H7 (cell line): ENCODE data around the gene OR5H15. TPM values are rescaled to one million over a fixed set of nuclear protein-coding genes. Genes with fewer than 3 reads are reported as not detected.
"Not testable (repeated sequence)": the region's sequence is repeated elsewhere in the genome, so short reads cannot be mapped to it uniquely, and the experiment has no call there.

ENCODE experiments used
- DNase-seq: peaks from one replicate; pipeline ENCODE4 v3.0.0; 2012
- H3K27me3 ChIP-seq: 2 replicates; pipeline ENCODE4 v1.6.0; 2011; ENCODE audit warnings: mild to moderate bottlenecking, low read length; ENCODE audit not compliant: control insufficient read depth, insufficient read depth
- H3K36me3 ChIP-seq: replicated peaks from 2 replicates; pipeline ENCODE4 v1.5.1; 2011; ENCODE audit warnings: low read length; ENCODE audit not compliant: control insufficient read depth, insufficient read depth
- H3K4me3 ChIP-seq: 2 replicates; pipeline ENCODE4 v1.5.1; 2011; ENCODE audit warnings: low read depth, mild to moderate bottlenecking, control low read depth, low read length, moderate library complexity; ENCODE audit not compliant: insufficient read depth
- total RNA-seq: library from RNA; depleted of rRNA; stranded (reverse); fragments of >200 nt; shearing (Covaris generic); gene quantifications from 2 replicates; pipeline ENCODE4 v1.2.3, GENCODE V29; 2014; rRNA removed

Gene OR5H15
- total RNA-seq, result not detected in 2 replicates

DNA sequence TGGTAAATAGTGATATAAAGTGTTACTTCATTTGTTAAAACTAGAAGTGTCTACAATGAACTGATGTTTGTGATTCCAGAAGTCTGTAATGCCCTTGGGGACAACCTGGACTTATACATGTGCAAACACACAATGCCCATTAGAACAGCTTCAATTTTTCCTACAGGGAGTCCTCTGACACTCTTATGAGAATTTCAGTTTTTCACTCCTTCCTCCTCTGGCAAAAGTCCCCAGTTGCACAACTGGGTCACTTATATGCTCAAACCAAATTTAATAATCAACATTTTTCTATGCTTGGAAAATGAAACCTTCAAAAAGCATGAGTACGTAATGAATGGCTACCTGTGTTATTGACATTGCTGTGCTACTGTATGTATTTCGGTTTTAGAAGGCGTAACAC, at the start of gene OR5H15:
TSS of gene OR5H15 (plus strand) at position 301 of the 400 bp plus-strand sequence. CDS start 2,004 bp downstream, outside the sequence.
- DNase-seq, result no peak
- Histone ChIP-seq H3K4me3 (no peak within 1 kb of the TSS), H3K36me3 (no peaks in the 10 kb centered on the region), H3K27me3 (no peaks in the 10 kb centered on the region)

DNA sequence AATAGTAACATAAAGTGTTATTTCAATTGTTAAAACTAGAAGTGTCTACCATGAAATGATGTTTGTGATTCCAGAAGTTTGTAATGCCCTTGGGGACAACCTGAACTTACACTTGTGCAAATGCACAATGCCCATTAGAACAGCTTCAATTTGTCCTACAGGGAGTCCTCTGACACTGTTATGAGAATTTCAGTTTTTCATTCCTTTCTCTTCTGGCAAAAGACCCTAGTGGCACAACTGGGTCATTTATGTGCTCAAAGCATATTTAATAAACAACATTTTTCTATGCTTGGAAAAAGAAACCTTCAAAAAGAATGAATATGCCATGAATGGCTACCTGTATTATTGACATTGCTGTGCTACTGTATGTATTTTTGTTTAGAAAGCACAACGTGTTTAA, 36.1 kb upstream of the OR5H15 start, which contains the start of gene OR5H1:
TSS of gene OR5H1 (plus strand) at position 301 of the 400 bp plus-strand sequence. CDS start 1,977 bp downstream, outside the sequence.
- DNase-seq, result no peak
- H3K4me3 ChIP-seq, result no peak within 1 kb of the TSS
- no peaks in the 10 kb centered on the region for H3K36me3 ChIP-seq
- H3K27me3 ChIP-seq, result no peaks in the 10 kb centered on the region

DNA sequence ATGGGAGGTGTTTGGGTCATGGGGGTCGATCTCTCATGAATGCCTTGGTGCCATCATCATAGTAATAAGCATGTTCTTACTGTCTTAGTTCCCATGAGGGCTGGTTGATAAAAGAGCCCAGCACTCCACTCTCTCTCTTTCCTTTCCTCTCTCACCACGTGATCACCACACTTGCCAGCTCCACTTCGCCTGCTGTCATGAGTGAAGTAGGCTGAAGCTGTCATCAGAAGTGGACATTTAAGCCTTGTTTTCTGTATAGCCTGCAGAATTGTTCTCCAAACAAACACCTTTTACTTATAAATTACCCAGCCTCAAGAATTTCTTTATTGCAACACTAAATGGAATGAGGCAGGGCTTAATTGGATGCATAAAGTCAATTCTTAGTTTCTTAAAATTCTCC, 29.9 kb upstream of the OR5H15 start:
- no peak overlapping the region for H3K4me3 ChIP-seq
- H3K27me3 ChIP-seq, result no peaks in the 10 kb centered on the region
- DNase-seq, result no peak
- H3K36me3 ChIP-seq, result no peaks in the 10 kb centered on the region

DNA sequence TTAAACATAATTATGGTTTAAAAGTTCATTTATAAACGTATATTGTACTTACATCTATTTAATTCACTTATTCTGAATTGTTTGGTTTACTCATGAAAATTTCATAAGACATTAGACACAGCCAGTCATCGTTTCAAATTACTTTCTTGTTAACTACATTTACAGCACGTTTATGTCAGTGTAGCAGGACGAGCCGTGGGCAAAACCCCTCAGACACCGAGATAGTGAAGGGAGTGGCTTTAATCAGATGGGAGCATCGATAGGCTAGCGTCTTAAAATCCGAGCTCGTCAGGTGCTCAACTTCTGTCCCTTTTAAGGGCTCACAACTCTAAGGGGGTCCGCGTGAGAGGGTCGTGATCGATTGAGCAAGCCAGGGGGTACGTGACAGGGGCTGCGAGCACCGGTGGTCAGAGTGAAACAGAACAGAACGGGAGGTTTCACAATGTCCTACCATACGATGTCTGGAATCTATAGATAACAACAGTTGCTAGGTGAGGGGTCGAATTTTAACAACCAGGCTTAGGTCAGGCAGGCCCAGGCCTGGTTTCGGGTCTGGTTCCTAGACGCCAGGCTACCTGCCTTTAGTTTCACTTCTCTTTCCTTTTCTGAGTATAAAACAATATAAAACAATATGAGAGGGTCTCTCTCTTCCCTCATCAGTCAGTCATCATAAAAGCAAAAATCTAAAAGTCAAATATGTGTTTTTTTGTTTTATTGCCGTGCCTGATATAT, 28.5 kb upstream of the OR5H15 start:
- not testable (repeated sequence) for H3K27me3 ChIP-seq, H3K36me3 ChIP-seq, DNase-seq, H3K4me3 ChIP-seq

DNA sequence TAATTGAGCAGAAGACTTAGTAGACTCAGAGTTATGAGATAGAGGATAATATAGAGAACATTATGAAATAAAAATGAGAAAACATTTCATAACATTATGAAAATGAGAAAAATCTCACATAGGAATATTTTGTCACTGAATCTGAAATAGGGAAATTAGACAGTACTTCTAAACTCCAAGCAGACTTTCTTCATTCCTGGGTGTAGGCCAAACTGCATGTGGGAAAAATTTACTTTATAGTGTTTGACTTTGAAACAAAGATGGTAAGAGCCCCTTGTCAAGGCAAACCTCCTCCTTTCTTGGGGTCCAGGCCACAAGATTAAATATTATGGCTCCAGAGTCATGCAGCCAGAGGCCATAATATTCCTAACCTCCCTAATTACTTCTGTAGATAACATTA, 26.0 kb upstream of the OR5H15 start:
- no peaks in the 10 kb centered on the region for H3K27me3 ChIP-seq

DNA sequence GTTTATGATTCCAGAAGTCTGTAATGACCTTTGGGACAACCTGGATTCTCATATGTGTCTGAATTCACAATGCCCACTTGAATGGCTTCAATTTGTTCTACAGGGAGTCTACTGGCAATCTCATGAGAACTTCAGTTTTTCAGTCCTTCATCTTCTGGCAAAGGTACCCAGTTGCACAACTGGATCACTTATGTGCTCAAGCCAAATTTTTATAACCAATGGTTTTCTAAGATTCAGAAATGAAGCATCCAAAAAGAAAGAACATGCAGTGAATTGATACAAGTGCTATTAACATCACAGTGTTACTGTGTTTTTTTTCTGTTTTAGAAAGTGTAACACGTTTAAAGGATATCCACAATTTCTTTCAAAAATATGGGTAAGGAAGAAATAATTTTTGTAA, 19.3 kb upstream of the OR5H15 start, which contains the start of gene OR5H14:
TSS of gene OR5H14 (plus strand) at position 301 of the 400 bp plus-strand sequence. CDS start 1,907 bp downstream, outside the sequence.
- no peaks in the 10 kb centered on the region for H3K36me3 ChIP-seq
- H3K4me3 ChIP-seq, result no peak within 1 kb of the TSS
- no peak for DNase-seq
- no peaks in the 10 kb centered on the region for H3K27me3 ChIP-seq

More for the DNA sequence above, 26.0 kb upstream of the OR5H15 start:
- no peak for DNase-seq
- no peak overlapping the region for H3K4me3 ChIP-seq
- no peaks in the 10 kb centered on the region for H3K36me3 ChIP-seq

DNA sequence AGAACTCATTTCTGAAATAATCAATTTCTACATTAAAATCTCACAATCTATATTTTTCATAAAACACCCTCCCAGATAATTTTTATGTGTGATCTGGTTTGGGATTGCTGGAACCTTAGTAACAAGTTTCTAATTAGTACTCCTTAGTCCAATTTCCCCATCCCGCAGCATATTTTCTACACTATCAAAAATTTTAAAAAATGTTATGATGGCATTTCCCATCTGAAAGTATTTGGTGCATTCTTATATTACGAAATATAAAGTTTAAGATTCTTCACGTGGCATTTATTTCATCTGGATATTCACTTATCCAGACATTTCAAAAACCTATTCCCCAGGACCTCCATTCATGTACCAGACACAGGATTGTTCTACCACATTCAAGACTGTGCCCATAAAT, 17.7 kb upstream of the OR5H15 start:
- no peaks in the 10 kb centered on the region for H3K36me3 ChIP-seq
- no peak overlapping the region for H3K4me3 ChIP-seq
- DNase-seq, result no peak
- H3K27me3 ChIP-seq, result no peaks in the 10 kb centered on the region

DNA sequence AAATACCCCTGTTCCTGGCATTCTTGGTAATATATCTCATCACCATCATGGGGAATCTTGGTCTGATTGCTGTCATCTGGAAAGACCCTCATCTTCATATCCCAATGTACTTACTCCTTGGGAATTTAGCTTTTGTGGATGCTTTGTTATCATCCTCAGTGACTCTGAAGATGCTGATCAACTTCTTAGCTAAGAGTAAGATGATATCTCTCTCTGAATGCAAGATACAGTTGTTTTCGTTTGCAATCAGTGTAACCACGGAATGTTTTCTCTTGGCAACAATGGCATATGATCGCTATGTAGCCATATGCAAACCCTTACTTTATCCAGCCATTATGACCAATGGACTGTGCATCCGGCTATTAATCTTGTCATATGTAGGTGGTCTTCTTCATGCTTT, 17.0 kb upstream of the OR5H15 start:
- H3K36me3 ChIP-seq, DNase-seq, H3K4me3 ChIP-seq, H3K27me3 ChIP-seq: not testable (repeated sequence)

DNA sequence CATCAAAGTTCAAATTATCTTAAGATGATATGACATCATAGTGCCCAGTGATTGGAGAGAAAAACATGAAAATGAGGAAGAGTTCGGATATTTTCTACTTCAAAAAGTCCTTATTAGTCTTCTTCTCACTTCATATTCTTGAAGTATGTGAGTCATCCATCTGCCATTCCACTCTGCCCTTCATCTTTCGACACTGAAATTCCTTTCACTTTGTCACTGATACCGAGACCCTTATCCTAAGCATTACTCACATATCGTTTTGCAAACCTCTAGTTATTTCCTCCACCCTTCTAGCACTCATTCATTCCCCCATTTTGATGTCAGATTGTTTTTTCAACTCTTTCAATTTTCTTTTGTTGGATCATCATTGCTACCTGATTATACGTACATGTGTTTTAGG, 15.3 kb upstream of the OR5H15 start:
- DNase-seq, result no peak
- Histone ChIP-seq H3K27me3 (no peaks in the 10 kb centered on the region), H3K36me3 (no peaks in the 10 kb centered on the region), H3K4me3 (no peak overlapping the region)

DNA sequence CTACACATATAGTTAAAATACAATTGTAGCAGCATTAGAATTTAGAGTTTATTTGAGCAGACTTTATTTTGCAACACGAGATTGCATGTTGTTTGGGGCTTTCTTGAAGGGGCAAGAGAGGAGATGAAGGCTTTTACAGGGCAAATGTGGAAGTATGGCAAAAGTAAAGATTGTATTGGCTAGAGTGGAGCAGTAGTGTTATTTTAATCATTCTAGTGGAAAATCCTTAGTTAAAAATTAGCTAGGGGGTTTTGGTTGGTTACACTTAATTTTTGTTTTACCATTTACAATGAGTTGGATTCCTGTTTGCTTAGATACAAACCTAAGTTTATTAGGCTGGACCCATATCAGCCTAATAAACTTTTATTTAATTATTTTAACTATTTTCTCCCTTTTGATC, 4.6 kb downstream of the OR5H15 start:
- no peak overlapping the region for H3K4me3 ChIP-seq
- no peaks in the 10 kb centered on the region for H3K36me3 ChIP-seq
- DNase-seq, result no peak
- no peaks in the 10 kb centered on the region for H3K27me3 ChIP-seq

DNA sequence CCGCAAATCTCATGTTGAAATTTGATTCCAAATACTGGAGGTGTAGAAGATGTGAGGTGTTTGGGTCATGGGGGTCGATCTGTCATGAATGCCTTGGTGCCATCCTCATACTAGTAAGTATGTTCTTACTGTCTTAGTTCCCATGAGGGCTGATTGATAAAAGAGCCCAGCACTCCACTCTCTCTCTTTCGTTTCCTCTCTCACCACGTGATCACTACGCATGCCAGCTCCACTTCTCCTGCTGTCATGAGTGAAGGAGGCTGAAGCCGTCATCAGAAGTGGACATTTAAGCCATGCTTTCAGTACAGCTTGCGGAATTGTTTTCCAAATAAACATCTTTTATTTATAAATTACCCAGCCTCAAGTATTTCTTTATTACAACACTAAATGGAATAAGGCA, 6.1 kb downstream of the OR5H15 start:
- Histone ChIP-seq H3K27me3 (no peaks in the 10 kb centered on the region), H3K36me3 (no peaks in the 10 kb centered on the region), H3K4me3 (no peak overlapping the region)
- no peak for DNase-seq

DNA sequence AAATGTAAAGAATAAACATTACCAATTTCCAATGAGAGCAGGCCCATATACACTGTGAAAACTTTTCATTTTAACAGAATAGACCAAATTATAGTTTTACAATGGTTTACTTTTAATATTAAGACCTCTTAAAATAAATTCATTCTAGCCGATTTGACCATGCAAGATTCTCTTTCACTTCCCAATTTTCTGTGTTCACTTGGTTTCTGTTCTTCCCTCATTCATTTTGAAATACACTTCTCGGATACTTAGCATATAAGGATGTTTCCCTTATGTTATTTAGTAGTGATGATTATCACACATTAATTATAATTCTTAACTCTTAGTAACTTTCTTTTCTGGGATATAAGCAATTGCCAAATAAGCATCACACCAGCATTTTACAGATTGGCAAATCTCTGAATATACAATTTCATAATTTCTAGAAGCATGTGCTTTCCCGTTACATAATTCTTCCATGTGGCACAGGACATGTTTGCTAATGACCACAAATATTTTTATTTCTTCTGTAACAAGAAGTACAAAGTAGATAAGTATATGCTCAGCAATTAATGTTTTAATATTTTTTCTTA, 13.9 kb downstream of the OR5H15 start:
- DNase-seq, result no peak
- H3K4me3 ChIP-seq, result no peak overlapping the region
- no peaks in the 10 kb centered on the region for H3K27me3 ChIP-seq
- H3K36me3 ChIP-seq, result no peaks in the 10 kb centered on the region

DNA sequence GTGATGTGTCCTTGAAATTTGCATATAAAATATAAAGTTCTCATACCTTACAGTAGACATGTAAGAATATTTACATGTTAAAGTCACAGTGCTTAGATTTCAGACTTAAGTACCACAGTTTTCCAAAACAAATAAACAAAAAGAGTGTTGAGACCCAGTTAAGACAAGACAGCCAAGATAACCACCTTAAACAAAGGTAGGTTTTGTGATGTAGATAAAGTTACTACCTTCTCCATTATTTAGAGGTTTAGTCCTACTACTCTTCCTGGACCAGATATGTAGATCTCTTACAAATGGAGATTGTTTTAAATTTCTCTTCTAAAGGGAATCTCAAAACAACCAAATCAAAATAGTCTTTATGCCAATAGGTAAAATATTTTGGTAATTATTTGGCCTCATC, 15.7 kb downstream of the OR5H15 start:
- DNase-seq, result no peak
- Histone ChIP-seq H3K36me3 (no peaks in the 10 kb centered on the region), H3K4me3 (no peak overlapping the region), H3K27me3 (no peaks in the 10 kb centered on the region)

DNA sequence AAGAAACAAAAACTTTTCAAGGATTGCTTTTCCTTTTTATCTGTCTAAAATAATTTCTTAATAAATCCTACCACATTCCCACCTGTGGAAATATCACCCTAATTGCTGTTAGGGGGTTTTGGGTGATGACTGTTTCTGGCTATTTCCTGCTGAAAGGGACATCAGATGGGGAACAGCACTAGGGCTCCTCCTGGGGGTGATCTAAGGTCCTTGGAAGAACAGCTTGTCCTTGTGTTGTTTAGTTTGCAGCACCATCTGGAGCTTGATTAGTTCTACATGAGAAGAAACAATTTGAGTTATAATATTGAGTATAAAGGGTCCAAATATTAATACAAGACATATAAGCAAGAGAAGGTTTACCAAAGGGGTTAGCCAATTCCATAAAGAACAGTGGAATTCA, 18.7 kb downstream of the OR5H15 start:
- Histone ChIP-seq H3K36me3 (no peaks in the 10 kb centered on the region), H3K27me3 (no peaks in the 10 kb centered on the region), H3K4me3 (no peak overlapping the region)
- peak; percentile 7 for DNase-seq

DNA sequence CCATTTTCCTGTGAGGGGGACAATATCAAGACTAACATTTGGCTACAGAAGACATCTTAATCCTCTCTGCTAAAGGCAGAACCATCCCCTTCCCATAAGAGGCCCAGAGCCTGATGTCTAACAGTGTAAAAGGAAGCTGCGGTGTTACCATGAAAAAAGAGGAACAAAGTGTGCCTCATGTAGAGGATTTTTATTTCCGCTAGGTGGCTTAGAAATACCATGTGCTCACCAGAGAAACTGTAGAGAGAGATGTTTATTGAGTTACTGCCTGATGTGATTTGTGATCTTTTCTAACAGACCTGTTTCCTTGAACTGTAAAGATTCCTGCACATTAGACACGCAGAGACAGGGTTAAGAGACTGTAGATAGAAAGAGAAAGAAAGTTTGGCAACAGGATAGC, 22.0 kb downstream of the OR5H15 start:
- Histone ChIP-seq H3K4me3 (no peak overlapping the region), H3K36me3 (no peaks in the 10 kb centered on the region), H3K27me3 (no peaks in the 10 kb centered on the region)
- no peak for DNase-seq
